Sigmoid colon (tissue), 4 donors: ENCODE data around the gene TALDO1.

Source experiments
- POLR2A ChIP-seq, 2 donors: fragments of 450-650 bp; IDR thresholded peaks; one replicate each; pipeline ENCODE4 v1.6.1; 2016; ENCODE audit warnings: antibody characterized with exemption in 2 of 2, mild to moderate bottlenecking in 2 of 2, moderate library complexity in 2 of 2
- POLR2AphosphoS5 ChIP-seq, 4 donors: sonication (generic); formaldehyde crosslinking; IDR thresholded peaks; one replicate each; pipeline ENCODE4 v1.6.1; 2017; ENCODE audit warnings: antibody characterized with exemption in 4 of 4
- TF ChIP-seq, protein P1 (sequence below), 4 experiments: fragments of 450-650 bp in 3 of 4; fragments of 200-600 bp in 1 of 4; IDR thresholded peaks; one replicate each; pipeline ENCODE4 v1.5.1; 2016 to 2019; ENCODE audit warnings: antibody characterized with exemption in 4 of 4, mild to moderate bottlenecking in 3 of 4, moderate library complexity in 2 of 4

DNA sequence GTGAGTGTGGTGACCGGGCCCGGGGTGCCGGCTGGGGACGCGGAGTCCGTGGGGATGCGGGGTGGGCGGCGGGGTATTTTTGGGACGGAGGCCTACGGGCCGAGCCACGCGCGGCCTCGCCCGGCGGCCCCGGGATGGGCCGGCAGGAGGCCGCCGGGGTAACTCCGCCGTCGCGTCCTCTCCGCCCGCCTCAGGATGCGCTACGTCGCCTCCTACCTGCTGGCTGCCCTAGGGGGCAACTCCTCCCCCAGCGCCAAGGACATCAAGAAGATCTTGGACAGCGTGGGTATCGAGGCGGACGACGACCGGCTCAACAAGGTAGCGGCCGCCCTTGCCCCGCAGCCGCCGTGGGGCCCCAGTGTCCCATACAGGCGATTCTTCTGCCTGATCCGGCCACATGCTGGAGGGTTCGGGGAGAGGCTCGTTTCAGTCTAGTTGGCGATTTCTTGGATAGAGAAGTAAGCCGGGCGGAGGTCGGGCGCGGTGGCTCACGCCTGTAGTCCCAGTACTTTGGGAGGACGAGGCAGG lies 62.8 kb downstream of the TALDO1 start:
- TF ChIP-seq POLR2A (IDR thresholded peaks at IDR 0.05) (peak in 1 of 2 donors; percentile 61), POLR2AphosphoS5 (IDR thresholded peaks at IDR 0.05) (no peak)
- TF ChIP-seq, protein P1, sequence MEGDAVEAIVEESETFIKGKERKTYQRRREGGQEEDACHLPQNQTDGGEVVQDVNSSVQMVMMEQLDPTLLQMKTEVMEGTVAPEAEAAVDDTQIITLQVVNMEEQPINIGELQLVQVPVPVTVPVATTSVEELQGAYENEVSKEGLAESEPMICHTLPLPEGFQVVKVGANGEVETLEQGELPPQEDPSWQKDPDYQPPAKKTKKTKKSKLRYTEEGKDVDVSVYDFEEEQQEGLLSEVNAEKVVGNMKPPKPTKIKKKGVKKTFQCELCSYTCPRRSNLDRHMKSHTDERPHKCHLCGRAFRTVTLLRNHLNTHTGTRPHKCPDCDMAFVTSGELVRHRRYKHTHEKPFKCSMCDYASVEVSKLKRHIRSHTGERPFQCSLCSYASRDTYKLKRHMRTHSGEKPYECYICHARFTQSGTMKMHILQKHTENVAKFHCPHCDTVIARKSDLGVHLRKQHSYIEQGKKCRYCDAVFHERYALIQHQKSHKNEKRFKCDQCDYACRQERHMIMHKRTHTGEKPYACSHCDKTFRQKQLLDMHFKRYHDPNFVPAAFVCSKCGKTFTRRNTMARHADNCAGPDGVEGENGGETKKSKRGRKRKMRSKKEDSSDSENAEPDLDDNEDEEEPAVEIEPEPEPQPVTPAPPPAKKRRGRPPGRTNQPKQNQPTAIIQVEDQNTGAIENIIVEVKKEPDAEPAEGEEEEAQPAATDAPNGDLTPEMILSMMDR (IDR thresholded peaks at IDR 0.05), result no peak
